ENCODE results near the gene SLC19A1. TPM values are rescaled to one million over a fixed set of nuclear protein-coding genes. Genes with fewer than 3 reads are reported as not detected.

SLC19A1 gene
- total and polyA plus RNA-seq, 4 experiments from 2014 or later = 7.4 to 9.8 (median 8.2) TPM

DNA sequence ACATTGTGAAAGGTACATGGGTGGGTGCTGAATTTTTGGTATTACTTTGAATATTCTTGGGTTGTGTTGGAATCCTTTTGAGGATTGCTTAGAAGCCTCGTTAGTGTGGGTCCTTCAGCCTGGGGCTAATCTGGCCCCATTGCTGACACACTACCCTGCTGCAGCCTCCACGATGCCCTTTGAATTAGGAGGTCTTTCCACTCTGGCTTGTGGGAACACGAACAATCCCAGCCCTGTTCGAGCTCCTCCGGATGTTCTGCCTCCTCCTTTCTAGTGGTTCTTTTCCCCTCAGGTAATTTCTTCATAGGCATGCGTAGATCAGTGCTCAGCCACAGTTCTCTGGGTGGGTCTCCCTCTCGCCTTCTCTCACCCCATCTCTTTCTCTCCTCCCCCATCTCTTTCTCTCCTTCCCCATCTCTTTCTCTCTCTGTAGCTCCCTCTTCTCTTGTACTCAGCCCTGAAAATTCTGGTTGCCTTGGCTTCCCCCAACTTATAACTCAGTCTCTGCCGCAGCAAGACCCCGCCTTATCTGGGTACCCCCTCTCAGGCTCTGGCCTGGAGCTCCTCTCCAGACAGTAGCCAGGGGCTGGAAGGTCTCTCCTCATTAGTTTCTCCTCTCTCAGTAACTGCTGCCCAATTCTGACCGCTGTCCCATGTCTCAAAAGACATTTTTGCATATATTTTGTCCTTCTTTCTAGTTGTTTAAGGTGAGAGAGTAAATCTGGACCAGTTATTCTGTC is 46.0 kb upstream of the SLC19A1 start:
- Mint-ChIP-seq H3K36me3 (peaks cover 6% of the 10 kb centered on the region in 2 donors), H3K4me3 (peak overlapping the region in 3 of 8 donors; percentile 1 to 66 (median 26)), H3K9me3 (peaks cover 3 to 32% (median 21%) of the 10 kb centered on the region in 8 donors), H3K27me3 (peaks cover 2 to 10% of the 10 kb centered on the region in 2 donors), H3K4me1 (peaks cover 0 to 7% (median 0%) of the 10 kb centered on the region in 4 donors), H3K27ac (peak overlapping the region in 1 of 7 donors; percentile 57)
- Histone ChIP-seq H3K4me1 (ENCODE audit: insufficient read depth, low read length) (peaks cover 29% of the 10 kb centered on the region), H3K36me3 (ENCODE audit: insufficient read depth, low read length) (no peaks in the 10 kb centered on the region), H3K9me3 (ENCODE audit: control insufficient read depth in 1 of 2, low read length in 2 of 2) (peaks cover 0 to 7% of the 10 kb centered on the region in 2 donors), H3K4me3 (ENCODE audit: low read length in 2 of 2) (no peak overlapping the region), H3K27ac (ENCODE audit: low read depth, low read length) (no peak overlapping the region), H3K27me3 (ENCODE audit: insufficient read depth, low read length) (no peaks in the 10 kb centered on the region)
- DNase-seq = no peak
- ChIA-PET CTCF (ENCODE audit: partially characterized antibody) (no interaction called here), POLR2A (ENCODE audit: partially characterized antibody) (no interaction called here)
- intact Hi-C loops (cut with micrococcal nuclease) = no loop called here

DNA sequence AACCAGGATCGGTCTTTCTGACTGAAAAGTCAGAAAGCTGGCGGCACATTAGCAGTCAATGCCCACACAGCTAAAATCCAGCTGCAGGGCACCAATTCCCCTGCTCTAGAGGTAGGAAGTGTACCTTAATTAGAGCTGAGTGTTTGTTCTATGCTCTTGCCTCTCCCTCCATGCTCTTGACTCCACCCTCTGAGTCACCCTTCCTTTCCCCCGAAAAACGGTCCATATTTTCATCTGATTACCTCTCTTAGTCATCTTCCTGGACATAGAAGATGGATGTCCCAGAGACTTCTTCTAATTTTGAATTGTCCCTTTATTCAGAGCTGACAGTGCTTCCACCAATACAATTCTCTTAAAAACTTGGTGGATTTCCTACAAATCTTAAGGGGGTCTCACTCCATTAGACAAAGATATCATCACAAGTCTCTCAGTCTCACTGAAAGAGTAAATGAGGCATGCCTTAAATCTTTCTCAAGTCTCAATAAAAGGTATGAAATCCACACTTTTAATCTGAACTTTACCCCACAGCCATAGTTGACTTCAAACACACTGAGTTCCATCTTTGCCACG is 44.1 kb upstream of the SLC19A1 start:
- no peak overlapping the region for H3K27ac ChIP-seq (ENCODE audit: low read depth, low read length)
- Mint-ChIP-seq H3K4me3 (no peak overlapping the region), H3K27ac (peak overlapping the region in 1 of 7 donors; percentile 29), H3K27me3 (peaks cover 2 to 15% of the 10 kb centered on the region in 2 donors), H3K4me1 (no peaks in the 10 kb centered on the region), H3K36me3 (peaks cover 6% of the 10 kb centered on the region in 2 donors), H3K9me3 (peaks cover 3 to 37% (median 26%) of the 10 kb centered on the region in 8 donors)
- no peak for DNase-seq
- no peaks in the 10 kb centered on the region for H3K27me3 ChIP-seq (ENCODE audit: insufficient read depth, low read length)
- ChIA-PET POLR2A (ENCODE audit: partially characterized antibody) (no interaction called here), CTCF (ENCODE audit: partially characterized antibody) (interaction anchor here (0.7 kb wide), 1 partner anchor 10 kb away, joined by 3 read pairs; no protein-coding TSS in a partner anchor)
- H3K36me3 ChIP-seq (ENCODE audit: insufficient read depth, low read length) = no peaks in the 10 kb centered on the region
- H3K9me3 ChIP-seq (ENCODE audit: control insufficient read depth in 1 of 2, low read length in 2 of 2) = peaks cover 0 to 7% of the 10 kb centered on the region in 2 donors
- intact Hi-C loops (cut with micrococcal nuclease) = no loop called here
- no peak overlapping the region for H3K4me3 ChIP-seq (ENCODE audit: low read length in 2 of 2)
- H3K4me1 ChIP-seq (ENCODE audit: insufficient read depth, low read length) = peaks cover 10% of the 10 kb centered on the region

DNA sequence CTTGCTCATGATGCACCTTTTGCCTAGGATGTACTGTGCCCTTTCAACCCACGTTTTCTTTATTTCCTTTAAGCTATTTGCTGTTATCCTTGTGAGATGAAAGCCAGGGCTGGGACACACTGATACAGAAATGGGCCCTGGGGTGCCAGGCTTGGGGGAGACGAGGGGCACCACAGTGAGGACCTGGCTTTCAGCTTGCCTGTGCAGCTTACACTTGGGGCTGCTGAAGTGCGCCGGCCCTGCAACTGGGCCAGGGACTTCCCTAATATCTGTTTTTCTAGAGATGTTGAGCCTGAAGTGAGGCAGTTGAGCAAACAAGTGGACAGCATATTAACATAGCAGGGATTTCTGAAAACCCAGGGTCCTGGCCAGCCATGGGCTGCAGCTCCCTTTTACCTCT is 42.5 kb upstream of the SLC19A1 start:
- no peak overlapping the region for H3K4me3 Mint-ChIP-seq
- H3K36me3 ChIP-seq (ENCODE audit: insufficient read depth, low read length) = no peaks in the 10 kb centered on the region
- H3K27ac Mint-ChIP-seq = no peak overlapping the region
- peaks cover 3 to 37% (median 26%) of the 10 kb centered on the region in 8 donors for H3K9me3 Mint-ChIP-seq
- peaks cover 6% of the 10 kb centered on the region in 2 donors for H3K36me3 Mint-ChIP-seq
- H3K27ac ChIP-seq (ENCODE audit: low read depth, low read length) = no peak overlapping the region
- no peaks in the 10 kb centered on the region for H3K27me3 ChIP-seq (ENCODE audit: insufficient read depth, low read length)
- H3K4me1 ChIP-seq (ENCODE audit: insufficient read depth, low read length) = peaks cover 2% of the 10 kb centered on the region
- CTCF ChIA-PET (ENCODE audit: partially characterized antibody) = interaction anchor here (0.9 kb wide), 1 partner anchor 11 kb away, joined by 3 read pairs; no protein-coding TSS in a partner anchor
- peaks cover 0 to 7% of the 10 kb centered on the region in 2 donors for H3K9me3 ChIP-seq (ENCODE audit: control insufficient read depth in 1 of 2, low read length in 2 of 2)
- DNase-seq = no peak
- H3K4me3 ChIP-seq (ENCODE audit: low read length in 2 of 2) = no peak overlapping the region
- POLR2A ChIA-PET (ENCODE audit: partially characterized antibody) = no interaction called here
- intact Hi-C loops (cut with micrococcal nuclease) = no loop called here
- H3K4me1 Mint-ChIP-seq = no peaks in the 10 kb centered on the region
- peaks cover 4 to 15% of the 10 kb centered on the region in 2 donors for H3K27me3 Mint-ChIP-seq

DNA sequence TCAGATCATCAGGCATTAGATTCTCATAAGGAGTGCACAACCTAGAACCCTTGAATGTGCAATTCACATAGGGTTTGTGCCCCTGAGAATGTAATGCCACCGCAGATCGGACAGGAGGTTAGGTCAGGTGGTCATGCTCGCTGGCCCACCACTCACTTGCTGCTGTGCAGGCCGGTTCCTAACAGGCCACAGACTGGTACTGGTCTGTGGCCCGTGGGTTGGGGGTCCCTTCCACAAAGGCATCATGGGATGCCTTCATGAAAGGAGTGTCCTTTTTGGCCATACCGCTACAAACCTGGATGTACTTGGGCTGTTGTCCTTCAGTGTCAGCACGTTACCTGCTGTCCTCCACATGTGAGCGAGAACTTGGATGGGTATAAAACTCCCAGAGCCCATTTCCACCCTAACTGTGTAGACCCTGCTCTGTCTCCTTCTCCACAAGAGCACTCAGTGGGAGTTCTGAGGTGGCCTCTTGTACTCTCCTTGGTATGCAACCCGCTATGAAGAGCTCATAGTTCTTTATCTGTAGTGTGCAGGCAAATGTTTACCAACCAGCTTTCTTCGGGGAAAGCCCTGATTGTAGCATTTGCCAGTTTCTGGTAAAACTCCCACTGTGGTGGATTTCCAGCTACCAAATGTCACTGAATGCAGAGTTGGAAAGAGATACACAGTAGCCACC is 41.7 kb upstream of the SLC19A1 start:
- intact Hi-C loops (cut with micrococcal nuclease) = no loop called here
- no peak overlapping the region for H3K4me3 Mint-ChIP-seq
- POLR2A ChIA-PET (ENCODE audit: partially characterized antibody) = no interaction called here
- no peak for DNase-seq
- CTCF ChIA-PET (ENCODE audit: partially characterized antibody) = no interaction called here
- peaks cover 0 to 7% of the 10 kb centered on the region in 2 donors for H3K9me3 ChIP-seq (ENCODE audit: control insufficient read depth in 1 of 2, low read length in 2 of 2)
- H3K4me1 Mint-ChIP-seq = no peaks in the 10 kb centered on the region
- peaks cover 3 to 37% (median 26%) of the 10 kb centered on the region in 8 donors for H3K9me3 Mint-ChIP-seq
- H3K4me1 ChIP-seq (ENCODE audit: insufficient read depth, low read length) = no peaks in the 10 kb centered on the region
- no peaks in the 10 kb centered on the region for H3K36me3 ChIP-seq (ENCODE audit: insufficient read depth, low read length)
- peaks cover 4 to 15% of the 10 kb centered on the region in 2 donors for H3K27me3 Mint-ChIP-seq
- no peak overlapping the region for H3K27ac ChIP-seq (ENCODE audit: low read depth, low read length)
- H3K27ac Mint-ChIP-seq = no peak overlapping the region
- H3K36me3 Mint-ChIP-seq = peaks cover 6% of the 10 kb centered on the region in 2 donors
- no peaks in the 10 kb centered on the region for H3K27me3 ChIP-seq (ENCODE audit: insufficient read depth, low read length)
- no peak overlapping the region for H3K4me3 ChIP-seq (ENCODE audit: low read length in 2 of 2)

DNA sequence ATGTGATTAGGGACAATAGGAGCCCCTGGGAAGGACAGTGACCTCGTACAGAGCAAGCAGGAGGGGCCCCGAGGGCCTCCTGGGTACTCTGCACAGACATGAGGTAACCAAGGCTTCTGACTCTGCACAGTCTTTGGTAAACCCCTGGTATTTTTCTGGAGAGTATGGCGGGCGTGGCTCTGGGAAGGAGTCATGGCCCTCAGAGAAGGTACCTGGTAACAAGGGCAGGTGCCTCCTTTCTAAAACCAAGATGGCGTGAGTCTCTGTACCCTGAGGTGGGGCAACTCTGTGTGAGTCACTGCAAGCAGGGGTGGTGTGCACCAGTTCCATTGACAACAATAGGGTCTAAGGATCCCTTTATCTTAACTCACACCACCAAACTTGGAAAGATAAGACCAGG is 39.9 kb upstream of the SLC19A1 start:
- no peaks in the 10 kb centered on the region for H3K36me3 ChIP-seq (ENCODE audit: insufficient read depth, low read length)
- Mint-ChIP-seq H3K27me3 (peaks cover 2 to 8% of the 10 kb centered on the region in 2 donors), H3K4me1 (no peaks in the 10 kb centered on the region), H3K4me3 (no peak overlapping the region), H3K9me3 (peaks cover 3 to 28% (median 23%) of the 10 kb centered on the region in 8 donors), H3K36me3 (peaks cover 3 to 6% of the 10 kb centered on the region in 2 donors), H3K27ac (no peak overlapping the region)
- peaks cover 0 to 7% of the 10 kb centered on the region in 2 donors for H3K9me3 ChIP-seq (ENCODE audit: control insufficient read depth in 1 of 2, low read length in 2 of 2)
- no peak overlapping the region for H3K27ac ChIP-seq (ENCODE audit: low read depth, low read length)
- DNase-seq = no peak
- no peaks in the 10 kb centered on the region for H3K4me1 ChIP-seq (ENCODE audit: insufficient read depth, low read length)
- ChIA-PET CTCF (ENCODE audit: partially characterized antibody) (no interaction called here), POLR2A (ENCODE audit: partially characterized antibody) (no interaction called here)
- H3K27me3 ChIP-seq (ENCODE audit: insufficient read depth, low read length) = no peaks in the 10 kb centered on the region
- intact Hi-C loops (cut with micrococcal nuclease) = no loop called here
- no peak overlapping the region for H3K4me3 ChIP-seq (ENCODE audit: low read length in 2 of 2)

DNA sequence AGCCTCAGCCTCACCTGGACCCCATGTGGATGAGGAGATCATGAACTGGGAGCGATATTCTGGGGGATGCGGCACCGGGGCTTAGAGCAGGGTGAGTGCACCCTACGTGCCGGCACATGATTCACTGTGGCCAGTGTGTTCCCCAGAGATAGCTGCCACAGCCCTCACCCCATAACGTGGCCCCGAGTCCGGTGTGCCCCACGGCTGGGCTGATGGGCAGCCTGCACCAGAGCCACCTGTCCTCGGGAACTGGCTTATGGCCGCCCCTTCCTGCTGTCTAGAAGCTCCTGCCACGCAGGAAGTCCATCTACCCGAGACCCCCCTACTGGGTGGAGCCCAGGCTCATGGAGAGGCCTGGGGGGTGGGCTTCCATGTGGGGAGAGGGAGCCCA is 39.1 kb upstream of the SLC19A1 start:
- Histone ChIP-seq H3K36me3 (ENCODE audit: insufficient read depth, low read length) (no peaks in the 10 kb centered on the region), H3K9me3 (ENCODE audit: control insufficient read depth in 1 of 2, low read length in 2 of 2) (peaks cover 0 to 4% of the 10 kb centered on the region in 2 donors), H3K4me1 (ENCODE audit: insufficient read depth, low read length) (no peaks in the 10 kb centered on the region), H3K4me3 (ENCODE audit: low read length in 2 of 2) (no peak overlapping the region), H3K27me3 (ENCODE audit: insufficient read depth, low read length) (no peaks in the 10 kb centered on the region), H3K27ac (ENCODE audit: low read depth, low read length) (no peak overlapping the region)
- CTCF ChIA-PET (ENCODE audit: partially characterized antibody) = no interaction called here
- Mint-ChIP-seq H3K9me3 (peaks cover 0 to 20% (median 15%) of the 10 kb centered on the region in 8 donors), H3K27ac (no peak overlapping the region), H3K27me3 (peaks cover 2 to 8% of the 10 kb centered on the region in 2 donors), H3K4me1 (no peaks in the 10 kb centered on the region), H3K36me3 (peaks cover under 1 to 4% of the 10 kb centered on the region in 2 donors), H3K4me3 (no peak overlapping the region)
- intact Hi-C loops (cut with micrococcal nuclease) = no loop called here
- no peak for DNase-seq
- POLR2A ChIA-PET (ENCODE audit: partially characterized antibody) = no interaction called here

DNA sequence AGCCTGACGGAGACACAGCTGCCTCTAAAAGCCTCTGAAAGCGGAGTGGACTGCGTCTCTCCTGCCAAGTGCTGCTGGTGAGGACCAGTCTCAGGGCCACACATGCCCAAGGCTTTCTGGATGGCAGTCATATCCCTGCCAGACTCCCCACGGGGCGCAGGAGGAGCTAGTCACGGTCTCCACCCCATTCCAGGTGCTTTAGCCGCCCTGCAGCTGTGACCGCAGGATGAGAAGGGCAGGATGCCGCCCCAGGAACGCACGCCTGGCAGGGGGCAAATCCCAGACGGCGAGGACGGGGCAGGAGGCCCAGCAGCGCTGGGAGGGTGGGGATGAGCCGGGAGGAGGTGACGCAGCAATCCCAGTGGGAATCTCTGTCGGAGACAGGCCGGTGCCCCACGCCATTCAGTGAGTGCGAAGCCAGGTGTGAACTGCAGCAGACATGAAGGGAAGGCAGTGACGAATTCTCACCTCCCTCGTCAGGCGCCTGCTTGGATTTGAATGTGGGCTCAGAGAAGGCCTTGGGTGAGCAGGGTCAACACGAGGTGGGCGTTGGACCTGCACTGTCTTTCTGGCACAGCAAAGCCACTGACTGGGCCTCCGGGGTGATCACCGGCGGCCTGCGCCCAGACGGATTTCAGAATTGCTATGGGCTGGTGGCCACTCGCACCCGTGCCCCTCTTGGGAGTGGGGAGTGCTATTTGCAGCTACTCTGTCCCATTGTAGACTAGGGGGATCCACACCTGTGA is 38.5 kb upstream of the SLC19A1 start:
- intact Hi-C loops (cut with micrococcal nuclease) = no loop called here
- ChIA-PET CTCF (ENCODE audit: partially characterized antibody) (no interaction called here), POLR2A (ENCODE audit: partially characterized antibody) (no interaction called here)
- Histone ChIP-seq H3K27ac (ENCODE audit: low read depth, low read length) (no peak overlapping the region), H3K9me3 (ENCODE audit: control insufficient read depth in 1 of 2, low read length in 2 of 2) (no peaks in the 10 kb centered on the region), H3K4me1 (ENCODE audit: insufficient read depth, low read length) (no peaks in the 10 kb centered on the region), H3K4me3 (ENCODE audit: low read length in 2 of 2) (no peak overlapping the region), H3K27me3 (ENCODE audit: insufficient read depth, low read length) (no peaks in the 10 kb centered on the region), H3K36me3 (ENCODE audit: insufficient read depth, low read length) (no peaks in the 10 kb centered on the region)
- Mint-ChIP-seq H3K4me3 (no peak overlapping the region), H3K9me3 (peaks cover 0 to 15% (median 9%) of the 10 kb centered on the region in 8 donors), H3K36me3 (no peaks in the 10 kb centered on the region), H3K27me3 (peaks cover 2 to 8% of the 10 kb centered on the region in 2 donors), H3K27ac (peak overlapping the region in 1 of 7 donors; percentile 4), H3K4me1 (no peaks in the 10 kb centered on the region)
- DNase-seq = no peak
